Epithelial cell of proximal tubule (primary cell): Measurements from ENCODE around the gene PDCD1LG2. TPM values are rescaled to one million over a fixed set of nuclear protein-coding genes. Genes with fewer than 3 reads are reported as not detected.

Source experiments
- total RNA-seq: library from RNA; depleted of rRNA; stranded (reverse); fragments of >200 nt; gene quantifications from 2 replicates; pipeline ENCODE4 v1.2.3, GENCODE V29; 2015

PDCD1LG2 gene
- total RNA-seq, 1 donor from 2014 or later, result 2.7 TPM

Other genes with a start within 250 kb of the PDCD1LG2 start
- 0.63 and 6.0 TPM in 2 replicates for gene RLN2, start 205.8 kb upstream of the PDCD1LG2 start, total RNA-seq
- gene RLN1, start 170.7 kb upstream of the PDCD1LG2 start, total RNA-seq, result 0.69 and 1.3 TPM in 2 replicates
- gene PLGRKT, start 72.6 kb upstream of the PDCD1LG2 start, total RNA-seq, result 28.5 and 49.0 TPM in 2 replicates
- 16.1 and 22.1 TPM in 2 replicates for gene CD274, start 60.0 kb upstream of the PDCD1LG2 start, total RNA-seq
- gene RIC1, start 118.6 kb downstream of the PDCD1LG2 start, total RNA-seq, result 12.7 and 22.0 TPM in 2 replicates